ENCODE results near the gene RPLP2. TPM values are rescaled to one million over a fixed set of nuclear protein-coding genes. Genes with fewer than 3 reads are reported as not detected.

Gene RPLP2
- total RNA-seq, 1 donor from 2014 or later = 663 TPM

- no peak overlapping the region for H3K4me3 ChIP-seq (ENCODE audit: low read depth, low read length)
- DNase-seq (ENCODE audit: low read depth) = no peak
- TF ChIP-seq CTCF (conservative IDR thresholded peaks at IDR 0.05; ENCODE audit: low read depth, low read length) = no peak
Measured at GRCh38 chr11:855796-856195, 46.0 kb downstream of the RPLP2 start.

- TF ChIP-seq CTCF (conservative IDR thresholded peaks at IDR 0.05; ENCODE audit: low read depth, low read length) = no peak
Measured at GRCh38 chr11:856397-856796, 46.6 kb downstream of the RPLP2 start.

GRCh38 chr11:858053-858761 lies 48.4 kb downstream of the RPLP2 start:
- no peak for TF ChIP-seq CTCF (conservative IDR thresholded peaks at IDR 0.05; ENCODE audit: low read depth, low read length)
- DNase-seq (ENCODE audit: low read depth) = no peak
- H3K4me3 ChIP-seq (ENCODE audit: low read depth, low read length) = no peak overlapping the region

More at GRCh38 chr11:856397-856796, 46.6 kb downstream of the RPLP2 start:
- no peak for DNase-seq (ENCODE audit: low read depth)
- H3K4me3 ChIP-seq (ENCODE audit: low read depth, low read length) = no peak overlapping the region

GRCh38 chr11:858762-859339 lies 49.1 kb downstream of the RPLP2 start:
- TF ChIP-seq CTCF (conservative IDR thresholded peaks at IDR 0.05; ENCODE audit: low read depth, low read length) = no peak
- H3K4me3 ChIP-seq (ENCODE audit: low read depth, low read length) = no peak overlapping the region
- DNase-seq (ENCODE audit: low read depth) = no peak

- DNase-seq (ENCODE audit: low read depth) = no peak
- no peak overlapping the region for H3K4me3 ChIP-seq (ENCODE audit: low read depth, low read length)
Measured at GRCh38 chr11:859394-860131, 49.8 kb downstream of the RPLP2 start.

More at GRCh38 chr11:859394-860131, 49.8 kb downstream of the RPLP2 start:
- no peak for TF ChIP-seq CTCF (conservative IDR thresholded peaks at IDR 0.05; ENCODE audit: low read depth, low read length)
